ENCODE results near the gene CREM. TPM values are rescaled to one million over a fixed set of nuclear protein-coding genes. Genes with fewer than 3 reads are reported as not detected.

Gene CREM
- total and polyA plus RNA-seq, 2 experiments from 2014 or later, result 40.9 to 43.8 TPM

- Mint-ChIP-seq H3K27ac (no peak overlapping the region), H3K36me3 (ENCODE audit: low read depth) (no peaks in the 10 kb centered on the region), H3K4me1 (peaks cover 2% of the 10 kb centered on the region; the same call in 1 of the 3 replicates), H3K4me3 (no peak overlapping the region), H3K27me3 (ENCODE audit: insufficient read depth, low read depth, poor library complexity) (no peaks in the 10 kb centered on the region), H3K9me3 (no peaks in the 10 kb centered on the region)
- ATAC-seq (peak; percentile 70), DNase-seq (ENCODE audit: low spot score) (peak; percentile 32)
- H3K4me2 ChIP-seq, result no peak overlapping the region
- no peaks in the 10 kb centered on the region for H4K20me1 ChIP-seq (replicated peaks; ENCODE audit: insufficient read depth)
- TF ChIP-seq, protein P1, sequence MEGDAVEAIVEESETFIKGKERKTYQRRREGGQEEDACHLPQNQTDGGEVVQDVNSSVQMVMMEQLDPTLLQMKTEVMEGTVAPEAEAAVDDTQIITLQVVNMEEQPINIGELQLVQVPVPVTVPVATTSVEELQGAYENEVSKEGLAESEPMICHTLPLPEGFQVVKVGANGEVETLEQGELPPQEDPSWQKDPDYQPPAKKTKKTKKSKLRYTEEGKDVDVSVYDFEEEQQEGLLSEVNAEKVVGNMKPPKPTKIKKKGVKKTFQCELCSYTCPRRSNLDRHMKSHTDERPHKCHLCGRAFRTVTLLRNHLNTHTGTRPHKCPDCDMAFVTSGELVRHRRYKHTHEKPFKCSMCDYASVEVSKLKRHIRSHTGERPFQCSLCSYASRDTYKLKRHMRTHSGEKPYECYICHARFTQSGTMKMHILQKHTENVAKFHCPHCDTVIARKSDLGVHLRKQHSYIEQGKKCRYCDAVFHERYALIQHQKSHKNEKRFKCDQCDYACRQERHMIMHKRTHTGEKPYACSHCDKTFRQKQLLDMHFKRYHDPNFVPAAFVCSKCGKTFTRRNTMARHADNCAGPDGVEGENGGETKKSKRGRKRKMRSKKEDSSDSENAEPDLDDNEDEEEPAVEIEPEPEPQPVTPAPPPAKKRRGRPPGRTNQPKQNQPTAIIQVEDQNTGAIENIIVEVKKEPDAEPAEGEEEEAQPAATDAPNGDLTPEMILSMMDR (conservative IDR thresholded peaks at IDR 0.05; ENCODE audit: low read depth in 2 of 2), result peak; percentile 53 to 63
- no peak for TF ChIP-seq ZNF331 (CRISPR knock-in tag; IDR thresholded peaks at IDR 0.05; ENCODE audit: low read depth)
- no peaks in the 10 kb centered on the region for H3K27me3 ChIP-seq (ENCODE audit: insufficient read depth)
- no peak overlapping the region; the same call in 1 of the 2 replicates for H2AFZ ChIP-seq
- H3K4me3 ChIP-seq, result no peak overlapping the region
- H3F3A ChIP-seq (replicated peaks; ENCODE audit: low read depth), result no peaks in the 10 kb centered on the region
- H3K27ac ChIP-seq (ENCODE audit: low read depth), result no peak overlapping the region
- H3K36me3 ChIP-seq (ENCODE audit: insufficient read depth), result no peaks in the 10 kb centered on the region
- H3K9me2 ChIP-seq (ENCODE audit: insufficient read depth), result no peaks in the 10 kb centered on the region
- no peaks in the 10 kb centered on the region for H3K79me2 ChIP-seq (replicated peaks; ENCODE audit: insufficient read depth)
- H3K4me1 ChIP-seq (ENCODE audit: insufficient read depth), result no peaks in the 10 kb centered on the region
These were observed 96.4 kb downstream of the CREM start for GRCh38 chr10:35223016-35223415.

GRCh38 chr10:35224045-35224740 lies 97.5 kb downstream of the CREM start:
- H3K4me2 ChIP-seq, result no peak overlapping the region
- no peak overlapping the region for H3K4me3 ChIP-seq
- ATAC-seq, result peak; percentile 59
- H3K79me2 ChIP-seq (replicated peaks; ENCODE audit: insufficient read depth), result no peaks in the 10 kb centered on the region
- TF ChIP-seq EZH2phosphoT487 (IDR thresholded peaks at IDR 0.05; ENCODE audit: unreplicated experiment) (no peak), NANOG (IDR thresholded peaks at IDR 0.05; ENCODE audit: borderline replicate concordance) (no peak)
- TF ChIP-seq, protein P1 (conservative IDR thresholded peaks at IDR 0.05; ENCODE audit: low read depth in 2 of 2), result peak in 1 of 2 experiments; percentile 23; a peak in 2 of 4 replicates
- H3K27me3 Mint-ChIP-seq (ENCODE audit: insufficient read depth, low read depth, poor library complexity), result no peaks in the 10 kb centered on the region
- H3K36me3 ChIP-seq (ENCODE audit: insufficient read depth), result no peaks in the 10 kb centered on the region
- H3K9me3 Mint-ChIP-seq, result no peaks in the 10 kb centered on the region
- H3K27me3 ChIP-seq (ENCODE audit: insufficient read depth), result no peaks in the 10 kb centered on the region
- no peak overlapping the region for H2AFZ ChIP-seq
- no peak overlapping the region for H3K27ac ChIP-seq (ENCODE audit: low read depth)
- no peak overlapping the region for H3K27ac Mint-ChIP-seq
- H4K20me1 ChIP-seq (replicated peaks; ENCODE audit: insufficient read depth), result no peaks in the 10 kb centered on the region
- no peaks in the 10 kb centered on the region for H3K9me2 ChIP-seq (ENCODE audit: insufficient read depth)
- H3K4me1 ChIP-seq (ENCODE audit: insufficient read depth), result no peaks in the 10 kb centered on the region
- no peaks in the 10 kb centered on the region for H3F3A ChIP-seq (replicated peaks; ENCODE audit: low read depth)
- peak; percentile 24 for DNase-seq (ENCODE audit: low spot score)
- no peak overlapping the region for H3K4me3 Mint-ChIP-seq
- H3K36me3 Mint-ChIP-seq (ENCODE audit: low read depth), result no peaks in the 10 kb centered on the region
- no peaks in the 10 kb centered on the region for H3K4me1 Mint-ChIP-seq

DNA sequence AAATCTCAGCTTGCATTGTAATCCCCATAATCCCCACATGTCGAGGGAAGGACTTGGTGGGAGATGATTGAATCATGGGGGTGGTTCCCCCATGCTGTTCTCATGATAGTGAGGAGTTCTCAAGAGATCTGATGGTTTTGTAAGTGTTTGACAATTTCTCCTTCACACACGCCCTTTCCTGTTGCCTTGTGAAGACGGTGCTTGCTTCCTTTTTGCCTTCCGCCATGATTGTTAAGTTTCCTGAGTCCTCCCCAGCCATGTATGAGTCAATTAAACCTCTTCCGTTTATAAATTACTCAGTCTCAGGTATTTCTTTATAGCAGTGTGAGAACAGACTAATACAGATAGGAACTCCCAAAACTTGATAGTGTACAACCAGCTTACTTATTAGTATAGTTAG lies 98.6 kb downstream of the CREM start:
- H3K36me3 Mint-ChIP-seq (ENCODE audit: low read depth), result no peaks in the 10 kb centered on the region
- no peak overlapping the region for H3K4me2 ChIP-seq
- no peak overlapping the region for H2AFZ ChIP-seq
- no peaks in the 10 kb centered on the region for H3K27me3 Mint-ChIP-seq (ENCODE audit: insufficient read depth, low read depth, poor library complexity)
- H3K9me3 Mint-ChIP-seq, result no peaks in the 10 kb centered on the region
- peaks cover 4% of the 10 kb centered on the region for H3K4me1 Mint-ChIP-seq
- H4K20me1 ChIP-seq (replicated peaks; ENCODE audit: insufficient read depth), result no peaks in the 10 kb centered on the region
- DNase-seq (ENCODE audit: low spot score) (no peak), ATAC-seq (no peak)
- no peak overlapping the region for H3K4me3 ChIP-seq
- H3F3A ChIP-seq (replicated peaks; ENCODE audit: low read depth), result no peaks in the 10 kb centered on the region
- no peaks in the 10 kb centered on the region for H3K4me1 ChIP-seq (ENCODE audit: insufficient read depth)
- H3K79me2 ChIP-seq (replicated peaks; ENCODE audit: insufficient read depth), result no peaks in the 10 kb centered on the region
- H3K27ac ChIP-seq (ENCODE audit: low read depth), result no peak overlapping the region
- H3K9me2 ChIP-seq (ENCODE audit: insufficient read depth), result no peaks in the 10 kb centered on the region
- H3K27ac Mint-ChIP-seq, result no peak overlapping the region
- no peak overlapping the region for H3K4me3 Mint-ChIP-seq
- H3K36me3 ChIP-seq (ENCODE audit: insufficient read depth), result no peaks in the 10 kb centered on the region
- no peaks in the 10 kb centered on the region for H3K27me3 ChIP-seq (ENCODE audit: insufficient read depth)
- TF ChIP-seq JUNB (IDR thresholded peaks at IDR 0.05; ENCODE audit: unreplicated experiment) (no peak), EZH2phosphoT487 (IDR thresholded peaks at IDR 0.05; ENCODE audit: unreplicated experiment) (no peak)
- TF ChIP-seq, protein P1 (conservative IDR thresholded peaks at IDR 0.05; ENCODE audit: low read depth in 2 of 2), result no peak

All from GM23338 (cell line).